ENCODE data around the gene RPRM.

RPRM gene

DNA sequence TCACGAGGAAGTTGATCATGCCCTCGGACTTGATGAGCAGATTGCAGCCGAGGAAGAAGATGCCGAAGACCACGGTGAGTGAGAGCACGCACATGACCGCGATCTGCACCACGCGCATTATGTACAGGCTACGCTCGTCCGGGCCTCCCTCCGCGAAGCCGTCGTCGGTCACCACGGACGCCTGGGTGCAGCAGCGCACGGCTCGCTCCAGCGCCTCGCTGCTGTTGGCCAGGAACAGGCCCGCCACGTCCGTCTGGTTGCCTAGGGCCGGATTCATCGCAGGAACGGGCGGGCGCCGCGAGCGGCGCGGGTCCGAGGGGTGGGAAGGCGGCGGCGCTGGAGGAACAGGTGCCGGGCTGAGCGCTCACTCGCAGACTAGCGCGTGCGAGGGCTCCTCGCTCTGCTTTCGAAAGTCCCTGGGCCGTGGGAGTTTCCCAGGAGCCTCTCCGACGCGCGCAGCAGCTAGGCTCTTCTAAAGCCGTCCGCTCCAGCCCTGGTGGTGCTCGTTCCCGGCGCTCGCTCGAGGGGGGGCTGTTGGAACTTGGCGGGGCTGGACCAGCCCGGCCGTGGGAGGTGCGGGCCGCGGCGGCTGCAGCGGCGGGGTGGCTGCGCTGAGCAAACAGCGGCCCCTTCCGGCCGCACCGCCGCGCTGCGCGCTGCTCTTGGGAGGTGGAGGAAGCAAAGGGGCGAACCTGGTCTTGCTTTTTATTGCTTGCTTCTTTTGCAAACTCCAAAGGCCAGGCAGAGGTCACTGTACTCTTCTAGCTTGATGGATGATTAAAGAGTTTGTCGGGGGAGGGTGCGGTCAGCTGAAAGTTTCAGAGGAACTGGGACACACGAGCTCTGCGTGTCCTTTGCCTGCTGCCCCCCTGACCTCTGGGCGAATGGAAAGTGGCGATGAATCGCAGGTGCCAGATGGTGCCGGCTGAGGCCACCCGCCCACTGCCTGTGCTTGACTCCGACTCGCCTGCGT is at the start of gene RPRM:
TSS of gene RPRM (minus strand) at position 474 of the 973 bp plus-strand sequence. CDS start at position 277, 197 bp downstream.
- H3K9me2 ChIP-seq (replicated peaks; ENCODE audit: insufficient read depth, low read length) = no peaks in the 10 kb centered on the region
- no peaks in the 10 kb centered on the region for H3K9me3 ChIP-seq (ENCODE audit: insufficient read depth, low read length)
- no peaks in the 10 kb centered on the region for H3K36me3 ChIP-seq (ENCODE audit: low read length)
- no peak within 1 kb of the TSS for H2AFZ ChIP-seq (ENCODE audit: low read depth, low read length, severe bottlenecking)
- H3F3A ChIP-seq (ENCODE audit: insufficient read depth) = no peaks in the 10 kb centered on the region
- H3K4me3 ChIP-seq (ENCODE audit: insufficient read depth, low read length, poor library complexity, severe bottlenecking) = no peak within 1 kb of the TSS
- no peaks in the 10 kb centered on the region for H3K27me3 ChIP-seq (ENCODE audit: low read length)
- no peak within 1 kb of the TSS for H3K4me2 ChIP-seq (ENCODE audit: low read depth, low read length, poor library complexity, severe bottlenecking)
- H4K20me1 ChIP-seq (ENCODE audit: low read depth, low read length) = no peaks in the 10 kb centered on the region
- TF ChIP-seq, protein P1, sequence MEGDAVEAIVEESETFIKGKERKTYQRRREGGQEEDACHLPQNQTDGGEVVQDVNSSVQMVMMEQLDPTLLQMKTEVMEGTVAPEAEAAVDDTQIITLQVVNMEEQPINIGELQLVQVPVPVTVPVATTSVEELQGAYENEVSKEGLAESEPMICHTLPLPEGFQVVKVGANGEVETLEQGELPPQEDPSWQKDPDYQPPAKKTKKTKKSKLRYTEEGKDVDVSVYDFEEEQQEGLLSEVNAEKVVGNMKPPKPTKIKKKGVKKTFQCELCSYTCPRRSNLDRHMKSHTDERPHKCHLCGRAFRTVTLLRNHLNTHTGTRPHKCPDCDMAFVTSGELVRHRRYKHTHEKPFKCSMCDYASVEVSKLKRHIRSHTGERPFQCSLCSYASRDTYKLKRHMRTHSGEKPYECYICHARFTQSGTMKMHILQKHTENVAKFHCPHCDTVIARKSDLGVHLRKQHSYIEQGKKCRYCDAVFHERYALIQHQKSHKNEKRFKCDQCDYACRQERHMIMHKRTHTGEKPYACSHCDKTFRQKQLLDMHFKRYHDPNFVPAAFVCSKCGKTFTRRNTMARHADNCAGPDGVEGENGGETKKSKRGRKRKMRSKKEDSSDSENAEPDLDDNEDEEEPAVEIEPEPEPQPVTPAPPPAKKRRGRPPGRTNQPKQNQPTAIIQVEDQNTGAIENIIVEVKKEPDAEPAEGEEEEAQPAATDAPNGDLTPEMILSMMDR (IDR thresholded peaks at IDR 0.05; ENCODE audit: insufficient read depth, low read length, poor library complexity, severe bottlenecking) = no peak
- no peak for TF ChIP-seq EZH2phosphoT487 (conservative IDR thresholded peaks at IDR 0.05; ENCODE audit: low read length)
- no peaks in the 10 kb centered on the region for H3K79me2 ChIP-seq (ENCODE audit: insufficient read depth, low read length)
- H3K9ac ChIP-seq (ENCODE audit: low read length) = no peak within 1 kb of the TSS
- no peak within 1 kb of the TSS for H3K27ac ChIP-seq (ENCODE audit: low read depth, low read length)

DNA sequence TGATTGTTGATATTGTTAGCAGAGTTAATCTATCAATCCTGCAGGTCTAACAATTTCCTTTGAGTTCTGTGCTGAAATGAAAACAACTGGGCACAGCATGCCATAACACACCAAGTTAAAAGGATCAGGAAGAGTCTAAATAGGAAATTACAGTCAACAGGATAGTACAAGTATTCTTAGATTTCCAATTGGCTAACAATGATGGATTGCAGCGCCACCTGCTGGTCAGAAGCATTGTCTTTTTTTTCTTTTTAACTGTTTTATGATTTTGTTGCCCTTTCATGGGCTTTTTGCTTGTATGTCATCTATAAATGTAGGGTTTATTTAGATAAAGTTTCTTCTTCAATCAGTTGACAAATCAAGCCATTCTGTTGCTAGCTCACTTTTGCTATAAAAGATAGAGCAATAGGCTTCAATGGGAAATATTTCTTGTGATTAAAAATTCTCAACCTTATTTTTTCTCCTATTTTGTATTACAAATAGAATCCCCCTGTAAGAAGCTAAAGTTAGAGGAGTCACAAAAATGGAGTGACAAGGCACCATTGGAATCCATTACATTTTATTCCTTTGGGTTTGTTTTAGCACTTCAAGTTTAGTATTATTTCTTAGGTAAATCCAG is 40.8 kb upstream of the RPRM start:
- no peaks in the 10 kb centered on the region for H3K9me3 ChIP-seq (ENCODE audit: insufficient read depth, low read length)
- TF ChIP-seq, protein P1 (IDR thresholded peaks at IDR 0.05; ENCODE audit: insufficient read depth, low read length, poor library complexity, severe bottlenecking) = peak; percentile 58
- no peak for TF ChIP-seq EZH2phosphoT487 (conservative IDR thresholded peaks at IDR 0.05; ENCODE audit: low read length)

DNA sequence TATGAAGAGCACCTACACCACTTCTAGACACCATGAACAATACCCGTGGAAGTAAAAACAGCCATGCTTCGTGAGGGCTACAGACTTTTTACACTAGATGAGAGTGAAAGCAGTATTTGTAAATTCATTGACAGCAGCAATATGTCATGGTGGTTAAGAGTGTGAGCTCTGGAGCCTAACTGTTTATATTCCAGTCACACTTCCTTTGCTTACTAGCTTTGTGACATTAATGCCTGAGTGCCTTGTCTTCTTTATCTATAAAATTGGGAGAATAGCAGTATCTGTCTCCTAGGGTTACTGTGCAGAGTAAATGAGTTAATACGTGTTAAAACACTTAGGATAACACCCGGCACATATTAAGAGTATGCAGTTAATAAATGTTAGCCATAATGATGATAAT is 33.8 kb upstream of the RPRM start:
- Histone ChIP-seq H3K9me2 (replicated peaks; ENCODE audit: insufficient read depth, low read length) (no peaks in the 10 kb centered on the region), H3K4me3 (ENCODE audit: insufficient read depth, low read length, poor library complexity, severe bottlenecking) (no peak overlapping the region), H3K9me3 (ENCODE audit: insufficient read depth, low read length) (no peaks in the 10 kb centered on the region), H2AFZ (ENCODE audit: low read depth, low read length, severe bottlenecking) (no peak overlapping the region), H3K79me2 (ENCODE audit: insufficient read depth, low read length) (no peaks in the 10 kb centered on the region), H3F3A (ENCODE audit: insufficient read depth) (no peaks in the 10 kb centered on the region), H3K27me3 (ENCODE audit: low read length) (no peaks in the 10 kb centered on the region), H3K36me3 (ENCODE audit: low read length) (no peaks in the 10 kb centered on the region), H3K4me2 (ENCODE audit: low read depth, low read length, poor library complexity, severe bottlenecking) (no peak overlapping the region), H4K20me1 (ENCODE audit: low read depth, low read length) (no peaks in the 10 kb centered on the region), H3K9ac (ENCODE audit: low read length) (no peak overlapping the region), H3K27ac (ENCODE audit: low read depth, low read length) (no peak overlapping the region)
- TF ChIP-seq EZH2phosphoT487 (conservative IDR thresholded peaks at IDR 0.05; ENCODE audit: low read length) = no peak
- TF ChIP-seq, protein P1 (IDR thresholded peaks at IDR 0.05; ENCODE audit: insufficient read depth, low read length, poor library complexity, severe bottlenecking) = no peak

More for the DNA sequence above, 40.8 kb upstream of the RPRM start:
- Histone ChIP-seq H3K27ac (ENCODE audit: low read depth, low read length) (no peak overlapping the region), H3K9me2 (replicated peaks; ENCODE audit: insufficient read depth, low read length) (no peaks in the 10 kb centered on the region), H3K4me2 (ENCODE audit: low read depth, low read length, poor library complexity, severe bottlenecking) (no peak overlapping the region), H4K20me1 (ENCODE audit: low read depth, low read length) (no peaks in the 10 kb centered on the region), H3K4me3 (ENCODE audit: insufficient read depth, low read length, poor library complexity, severe bottlenecking) (no peak overlapping the region), H3F3A (ENCODE audit: insufficient read depth) (no peaks in the 10 kb centered on the region), H2AFZ (ENCODE audit: low read depth, low read length, severe bottlenecking) (no peak overlapping the region), H3K79me2 (ENCODE audit: insufficient read depth, low read length) (no peaks in the 10 kb centered on the region), H3K36me3 (ENCODE audit: low read length) (no peaks in the 10 kb centered on the region), H3K9ac (ENCODE audit: low read length) (no peak overlapping the region), H3K27me3 (ENCODE audit: low read length) (no peaks in the 10 kb centered on the region)
